ENCODE measurements around the gene ARHGAP30. TPM values are rescaled to one million over a fixed set of nuclear protein-coding genes. Genes with fewer than 3 reads are reported as not detected.
"Not testable (repeated sequence)": the region's sequence is repeated elsewhere in the genome, so short reads cannot be mapped to it uniquely, and the experiment has no call there.

ARHGAP30 gene
- polyA plus RNA-seq, 1 experiment, result not detected

DNA sequence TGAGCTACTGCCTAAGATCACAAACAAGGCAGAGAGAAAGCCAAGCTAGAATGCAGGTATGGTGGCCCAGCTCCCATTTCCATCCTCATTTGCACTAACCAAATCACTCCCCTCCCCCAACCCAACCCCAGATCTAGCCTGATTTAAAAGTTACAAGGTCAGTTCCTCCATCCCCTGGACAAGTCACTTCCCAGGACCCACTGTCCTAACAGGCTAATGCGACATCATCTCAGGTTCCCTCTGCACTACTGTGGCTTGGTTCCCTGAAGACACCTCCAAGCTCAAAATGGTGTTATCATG, 51.1 kb downstream of the ARHGAP30 start:
- ChIA-PET POLR2A (no interaction called here), CTCF (interaction anchor here (0.6 to 1.4 kb wide), 3 partner anchors 21 to 596 kb away, joined by 3 to 7 read pairs (median 3); no protein-coding TSS in a partner anchor)
- TF ChIP-seq, protein P1, sequence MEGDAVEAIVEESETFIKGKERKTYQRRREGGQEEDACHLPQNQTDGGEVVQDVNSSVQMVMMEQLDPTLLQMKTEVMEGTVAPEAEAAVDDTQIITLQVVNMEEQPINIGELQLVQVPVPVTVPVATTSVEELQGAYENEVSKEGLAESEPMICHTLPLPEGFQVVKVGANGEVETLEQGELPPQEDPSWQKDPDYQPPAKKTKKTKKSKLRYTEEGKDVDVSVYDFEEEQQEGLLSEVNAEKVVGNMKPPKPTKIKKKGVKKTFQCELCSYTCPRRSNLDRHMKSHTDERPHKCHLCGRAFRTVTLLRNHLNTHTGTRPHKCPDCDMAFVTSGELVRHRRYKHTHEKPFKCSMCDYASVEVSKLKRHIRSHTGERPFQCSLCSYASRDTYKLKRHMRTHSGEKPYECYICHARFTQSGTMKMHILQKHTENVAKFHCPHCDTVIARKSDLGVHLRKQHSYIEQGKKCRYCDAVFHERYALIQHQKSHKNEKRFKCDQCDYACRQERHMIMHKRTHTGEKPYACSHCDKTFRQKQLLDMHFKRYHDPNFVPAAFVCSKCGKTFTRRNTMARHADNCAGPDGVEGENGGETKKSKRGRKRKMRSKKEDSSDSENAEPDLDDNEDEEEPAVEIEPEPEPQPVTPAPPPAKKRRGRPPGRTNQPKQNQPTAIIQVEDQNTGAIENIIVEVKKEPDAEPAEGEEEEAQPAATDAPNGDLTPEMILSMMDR (IDR thresholded peaks at IDR 0.05; ENCODE audit: low read depth, low read length), result no peak
- H3K9me3 ChIP-seq (ENCODE audit: control insufficient read depth, insufficient read depth, low read length), result no peaks in the 10 kb centered on the region
- peaks cover 25% of the 10 kb centered on the region for H3K27me3 ChIP-seq (ENCODE audit: control insufficient read depth, insufficient read depth, low read length)
- no peak overlapping the region for H3K27ac ChIP-seq (ENCODE audit: low read depth, low read length)
- no peak overlapping the region for H3K4me3 ChIP-seq (ENCODE audit: low read depth, low read length)
- no peak for DNase-seq (ENCODE audit: low read depth, low spot score)

DNA sequence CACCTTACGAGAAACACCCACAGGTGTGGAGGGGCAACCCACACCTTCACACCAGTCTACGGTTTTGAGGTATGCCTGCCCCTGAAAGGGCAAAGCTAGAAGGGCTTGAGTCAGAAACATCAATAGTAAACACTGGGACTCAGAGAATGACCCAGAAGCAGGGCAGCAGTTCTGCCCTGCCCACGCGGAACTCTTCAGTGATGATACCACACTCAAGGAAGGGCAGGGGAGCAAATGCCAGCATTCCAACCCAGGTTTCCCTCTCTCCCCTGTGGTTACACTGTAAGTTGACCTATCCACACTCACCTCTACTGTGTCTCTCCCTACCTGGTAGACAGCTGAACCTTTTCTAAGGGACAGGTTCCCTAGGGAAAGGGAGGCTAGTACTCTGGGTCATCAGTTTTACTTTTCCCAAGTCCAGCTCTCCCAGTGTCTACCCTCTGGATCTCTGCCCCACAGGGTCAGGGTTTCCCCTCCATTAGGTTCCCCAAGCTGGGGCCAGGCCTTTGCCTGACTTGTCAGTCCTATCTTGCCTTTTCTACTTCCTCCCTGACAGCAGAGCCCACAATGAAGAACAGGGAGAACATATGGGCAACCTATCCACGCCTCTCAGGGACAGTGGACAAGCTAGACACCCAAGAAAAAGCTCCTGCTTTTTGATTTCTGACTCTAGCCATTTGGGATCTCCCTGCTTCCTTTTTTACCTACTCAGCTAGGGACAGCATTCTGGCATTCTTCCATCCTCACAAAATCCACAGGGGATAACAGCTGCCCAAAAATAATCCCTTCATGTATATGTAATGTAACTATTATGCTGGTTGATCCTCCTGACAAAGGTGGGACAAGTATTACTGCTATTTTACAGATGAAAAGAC, 51.7 kb downstream of the ARHGAP30 start:
- H3K27ac ChIP-seq (ENCODE audit: low read depth, low read length), result no peak overlapping the region
- H3K9me3 ChIP-seq (ENCODE audit: control insufficient read depth, insufficient read depth, low read length), result no peaks in the 10 kb centered on the region
- POLR2A ChIA-PET, result no interaction called here
- H3K27me3 ChIP-seq (ENCODE audit: control insufficient read depth, insufficient read depth, low read length), result peaks cover 25% of the 10 kb centered on the region
- no peak for DNase-seq (ENCODE audit: low read depth, low spot score)
- H3K4me3 ChIP-seq (ENCODE audit: low read depth, low read length), result no peak overlapping the region
- CTCF ChIA-PET, result interaction anchor here (0.6 to 1.4 kb wide), 3 partner anchors 20 to 596 kb away, joined by 3 to 7 read pairs (median 3); no protein-coding TSS in a partner anchor
- TF ChIP-seq, protein P1 (IDR thresholded peaks at IDR 0.05; ENCODE audit: low read depth, low read length), result no peak

DNA sequence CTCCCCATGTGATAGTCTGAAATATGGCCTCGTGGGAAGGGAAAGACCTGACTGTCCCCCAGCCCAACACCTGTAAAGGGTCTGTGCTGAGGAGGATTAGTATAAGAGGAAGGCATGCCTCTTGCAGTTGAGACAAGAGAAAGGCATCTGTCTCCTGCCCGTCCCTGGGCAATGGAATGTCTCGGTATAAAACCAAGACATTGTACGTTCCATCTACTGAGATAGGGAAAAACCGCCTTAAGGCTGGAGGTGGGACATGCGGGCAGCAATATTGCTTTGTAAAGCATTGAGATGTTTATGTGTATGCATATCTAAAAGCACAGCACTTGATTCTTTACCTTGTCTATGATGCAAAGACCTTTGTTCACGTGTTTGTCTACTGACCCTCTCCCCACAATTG, 52.5 kb downstream of the ARHGAP30 start:
- H3K4me3 ChIP-seq (ENCODE audit: low read depth, low read length); CTCF ChIA-PET; H3K9me3 ChIP-seq (ENCODE audit: control insufficient read depth, insufficient read depth, low read length); DNase-seq (ENCODE audit: low read depth, low spot score); POLR2A ChIA-PET; H3K27ac ChIP-seq (ENCODE audit: low read depth, low read length): not testable (repeated sequence)
- H3K27me3 ChIP-seq (ENCODE audit: control insufficient read depth, insufficient read depth, low read length), result peaks cover 25% of the 10 kb centered on the region

DNA sequence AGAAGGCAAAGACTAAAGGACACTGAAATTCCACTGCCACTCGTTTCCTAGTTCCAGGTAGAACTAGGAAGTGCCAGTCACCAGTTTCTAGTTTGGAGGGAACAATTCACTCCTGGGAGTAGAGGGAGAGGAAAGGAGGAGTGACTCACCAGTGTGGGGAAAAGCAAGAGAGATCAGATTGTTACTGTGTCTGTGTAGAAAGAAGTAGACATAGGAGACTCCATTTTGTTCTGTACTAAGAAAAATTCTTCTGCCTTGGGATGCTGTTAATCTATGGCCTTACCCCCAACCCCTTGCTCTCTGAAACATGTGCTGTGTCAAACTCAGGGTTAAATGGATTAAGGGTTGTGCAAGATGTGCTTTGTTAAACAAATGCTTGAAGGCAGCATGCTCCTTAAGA, 53.0 kb downstream of the ARHGAP30 start:
- POLR2A ChIA-PET; CTCF ChIA-PET; H3K9me3 ChIP-seq (ENCODE audit: control insufficient read depth, insufficient read depth, low read length); H3K27ac ChIP-seq (ENCODE audit: low read depth, low read length); DNase-seq (ENCODE audit: low read depth, low spot score); H3K4me3 ChIP-seq (ENCODE audit: low read depth, low read length): not testable (repeated sequence)
- H3K27me3 ChIP-seq (ENCODE audit: control insufficient read depth, insufficient read depth, low read length), result peaks cover 24% of the 10 kb centered on the region

DNA sequence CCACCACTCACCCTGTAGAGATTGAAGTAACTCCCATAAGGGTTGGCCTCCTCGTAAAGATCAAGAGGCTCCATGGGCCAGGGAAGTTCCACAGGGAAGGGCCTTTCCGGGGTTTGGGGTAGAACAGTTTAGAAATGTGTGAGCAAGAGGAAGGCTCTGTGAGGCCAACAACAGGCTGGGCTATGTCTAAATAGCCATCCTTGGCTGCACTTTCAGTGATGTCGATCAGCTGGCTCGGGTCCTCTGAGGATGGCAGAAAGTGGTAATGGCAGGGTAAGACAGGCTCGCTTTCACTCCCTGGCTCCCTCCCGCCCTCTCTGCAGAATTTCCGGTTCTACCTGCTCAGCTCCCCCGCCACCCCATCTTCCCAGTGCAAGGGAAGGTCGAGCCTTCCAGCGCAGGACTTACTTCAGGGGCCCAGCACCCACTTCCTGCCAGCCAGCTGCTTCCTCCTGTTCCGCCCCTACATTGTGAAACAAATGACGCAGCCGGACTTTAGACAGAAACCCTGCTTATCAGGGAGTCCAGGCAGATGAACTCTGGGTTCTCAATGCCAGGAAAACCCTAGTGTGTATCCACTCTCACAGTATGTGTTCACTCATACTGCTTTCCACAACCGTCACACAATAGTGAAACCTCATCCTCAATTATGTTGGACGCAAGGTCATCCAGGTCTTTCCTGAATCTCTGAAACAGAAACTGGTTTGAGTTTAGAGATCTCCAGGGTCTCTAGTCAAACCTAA, 56.0 kb downstream of the ARHGAP30 start:
- DNase-seq (ENCODE audit: low read depth, low spot score), result peak; percentile 32
- TF ChIP-seq, protein P1 (IDR thresholded peaks at IDR 0.05; ENCODE audit: low read depth, low read length), result no peak
- CTCF ChIA-PET, result interaction anchor here (0.7 to 1.5 kb wide), 3 partner anchors 16 to 71 kb away, joined by 4 to 6 read pairs (median 5); no protein-coding TSS in a partner anchor
- Histone ChIP-seq H3K27ac (ENCODE audit: low read depth, low read length) (peak overlapping the region; percentile 33), H3K4me3 (ENCODE audit: low read depth, low read length) (no peak overlapping the region), H3K9me3 (ENCODE audit: control insufficient read depth, insufficient read depth, low read length) (no peaks in the 10 kb centered on the region), H3K27me3 (ENCODE audit: control insufficient read depth, insufficient read depth, low read length) (no peaks in the 10 kb centered on the region)
- POLR2A ChIA-PET, result interaction anchor here (0.6 kb wide), 1 partner anchor 36 kb away, joined by 4 read pairs; no protein-coding TSS in a partner anchor
